ENCODE measurements around the gene MAPKAP1.

The MAPKAP1 gene

DNA sequence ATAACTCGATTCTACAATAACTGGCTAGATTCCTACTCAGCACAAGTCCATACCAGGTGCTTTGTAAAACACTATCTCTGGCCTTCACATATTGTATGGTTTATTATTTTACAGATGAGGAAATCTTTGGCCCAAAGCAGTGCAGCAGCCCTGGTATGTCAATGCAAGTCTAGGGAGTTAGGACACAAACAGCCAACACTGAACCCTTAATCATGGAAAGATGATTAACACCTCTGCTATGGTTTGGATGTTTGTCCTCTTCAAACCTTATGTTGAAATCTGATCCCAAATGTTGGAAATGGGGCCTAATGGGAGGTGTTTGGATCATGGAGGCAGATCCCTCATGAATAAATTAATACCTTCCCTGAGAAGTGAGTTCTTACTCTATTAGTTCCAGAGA is 76.6 kb downstream of the MAPKAP1 start:
- peak overlapping the region in 2 of 11 experiments; percentile 34 to 47; a peak in 2 of 22 replicates for H3K27ac ChIP-seq
- peaks cover 40 to 70% (median 51%) of the 10 kb centered on the region in 10 experiments for H3K4me1 ChIP-seq
- H3K27me3 ChIP-seq: no peaks in the 10 kb centered on the region
- no peak overlapping the region for H3K9ac ChIP-seq
- H4K20me1 ChIP-seq: peaks cover 0 to 100% (median 79%) of the 10 kb centered on the region in 11 experiments; a peak in 19 of 22 replicates
- 0 out of 22 replicates have a peak, but pooled peaks cover 0 to 4% (median 0%) of the 10 kb centered on the region in 11 experiments for H3K9me3 ChIP-seq (replicated peaks in 1 of 11)
- peak overlapping the region in 4 of 11 experiments; percentile 16 to 63 (median 37); a peak in 4 of 22 replicates for H3K4me2 ChIP-seq
- TF ChIP-seq Cebpa-rat (IDR thresholded peaks at IDR 0.05): no peak
- no peak overlapping the region for H3K4me3 ChIP-seq
- H3K36me3 ChIP-seq: no peaks in the 10 kb centered on the region; a peak in 1 of 22 replicates

GRCh38 chr9:125629446-125629845 is 77.6 kb downstream of the MAPKAP1 start:
- Histone ChIP-seq H3K27ac (peak overlapping the region in 6 of 11 experiments; percentile 6 to 47 (median 29); a peak in 8 of 22 replicates), H3K36me3 (no peaks in the 10 kb centered on the region; a peak in 2 of 22 replicates), H3K9ac (no peak overlapping the region), H4K20me1 (peaks cover 0 to 93% (median 69%) of the 10 kb centered on the region in 11 experiments; a peak in 19 of 22 replicates), H3K9me3 (replicated peaks in 1 of 11) (0 out of 22 replicates have a peak, but pooled peaks cover 0 to 4% (median 0%) of the 10 kb centered on the region in 11 experiments), H3K4me1 (peaks cover 33 to 60% (median 44%) of the 10 kb centered on the region in 10 experiments), H3K4me2 (peak overlapping the region in 8 of 11 experiments; percentile 6 to 63 (median 28); a peak in 14 of 22 replicates), H3K27me3 (no peaks in the 10 kb centered on the region), H3K4me3 (no peak overlapping the region)
- TF ChIP-seq Cebpa-rat (IDR thresholded peaks at IDR 0.05): no peak

DNA sequence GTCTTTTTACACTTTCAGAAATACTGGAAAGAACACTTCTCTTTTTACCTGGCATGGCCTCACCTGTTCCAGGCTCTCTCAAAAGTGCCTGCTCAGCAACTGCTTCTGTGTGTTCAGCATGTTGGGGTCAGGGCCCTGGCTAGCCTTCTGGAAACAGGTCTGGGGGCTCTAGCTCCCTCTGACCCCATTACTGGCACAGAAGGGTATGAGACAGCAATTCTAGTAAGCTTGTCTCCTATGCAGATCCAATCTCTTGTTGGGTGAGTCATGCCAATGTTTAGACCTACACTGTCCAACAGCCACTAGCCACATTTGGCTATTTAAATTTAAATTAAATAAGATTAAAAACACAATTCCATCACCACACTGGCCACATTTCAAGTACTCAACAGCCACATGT is 80.8 kb downstream of the MAPKAP1 start:
- no peak overlapping the region for H3K27ac ChIP-seq
- TF ChIP-seq Cebpa-rat (IDR thresholded peaks at IDR 0.05): no peak
- H4K20me1 ChIP-seq: peaks cover 0 to 70% (median 36%) of the 10 kb centered on the region in 11 experiments; a peak in 16 of 22 replicates
- H3K9me3 ChIP-seq (replicated peaks in 1 of 11): peaks cover 0 to 4% (median 0%) of the 10 kb centered on the region in 11 experiments; a peak in 1 of 22 replicates
- no peak overlapping the region for H3K9ac ChIP-seq
- H3K27me3 ChIP-seq: no peaks in the 10 kb centered on the region
- H3K4me3 ChIP-seq: no peak overlapping the region
- H3K36me3 ChIP-seq: no peaks in the 10 kb centered on the region; a peak in 2 of 22 replicates
- H3K4me2 ChIP-seq: no peak overlapping the region
- H3K4me1 ChIP-seq: peaks cover 7 to 30% (median 15%) of the 10 kb centered on the region in 10 experiments; a peak in 16 of 20 replicates

GRCh38 chr9:125621170-125621569 is 85.8 kb downstream of the MAPKAP1 start:
- Histone ChIP-seq H3K36me3 (peaks cover 0 to 5% (median 0%) of the 10 kb centered on the region in 11 experiments; a peak in 1 of 22 replicates), H3K9ac (no peak overlapping the region), H3K9me3 (replicated peaks in 1 of 11) (peaks cover 0 to 4% (median 0%) of the 10 kb centered on the region in 11 experiments; a peak in 1 of 22 replicates), H3K4me1 (no peaks in the 10 kb centered on the region), H3K4me3 (no peak overlapping the region), H3K27ac (no peak overlapping the region), H3K4me2 (no peak overlapping the region), H3K27me3 (no peaks in the 10 kb centered on the region), H4K20me1 (peaks cover 3 to 64% (median 19%) of the 10 kb centered on the region in 11 experiments; a peak in 13 of 22 replicates)
- no peak for TF ChIP-seq Cebpa-rat (IDR thresholded peaks at IDR 0.05)

DNA sequence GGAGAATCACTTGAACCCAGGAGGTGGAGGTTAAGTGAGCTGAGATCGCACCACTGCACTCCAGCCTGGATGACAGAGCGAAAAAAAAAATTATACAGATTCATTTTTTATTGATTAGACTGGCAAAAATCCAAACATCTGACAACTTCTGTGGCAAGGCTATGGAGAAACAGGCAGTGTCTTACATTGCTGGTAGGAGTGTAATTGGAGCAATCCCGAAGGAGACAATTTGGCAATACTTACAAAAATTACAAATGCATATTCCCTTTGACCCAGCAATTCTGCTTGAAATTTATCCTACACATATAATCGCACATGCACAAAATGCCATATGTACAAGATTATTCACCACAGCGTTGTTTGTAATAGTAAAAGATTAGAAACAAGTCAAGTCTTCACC is 86.8 kb downstream of the MAPKAP1 start:
- peaks cover 0 to 61% (median 17%) of the 10 kb centered on the region in 11 experiments; a peak in 12 of 22 replicates for H4K20me1 ChIP-seq
- H3K36me3 ChIP-seq: peaks cover 0 to 5% (median 0%) of the 10 kb centered on the region in 11 experiments; a peak in 1 of 22 replicates
- no peak overlapping the region for H3K4me2 ChIP-seq
- peaks cover 0 to 4% (median 0%) of the 10 kb centered on the region in 11 experiments; a peak in 2 of 22 replicates for H3K9me3 ChIP-seq (replicated peaks in 1 of 11)
- no peaks in the 10 kb centered on the region for H3K27me3 ChIP-seq
- no peaks in the 10 kb centered on the region for H3K4me1 ChIP-seq
- no peak overlapping the region for H3K27ac ChIP-seq
- H3K4me3 ChIP-seq: no peak overlapping the region
- H3K9ac ChIP-seq: no peak overlapping the region
- no peak for TF ChIP-seq Cebpa-rat (IDR thresholded peaks at IDR 0.05)

- Histone ChIP-seq H3K4me2 (no peak overlapping the region), H3K4me3 (no peak overlapping the region)
These were observed 89.9 kb downstream of the MAPKAP1 start for GRCh38 chr9:125617087-125617486.

GRCh38 chr9:125613141-125613540 is 93.9 kb downstream of the MAPKAP1 start:
- H3K4me3 ChIP-seq: no peak overlapping the region
- peaks cover 0 to 8% (median 0%) of the 10 kb centered on the region in 11 experiments; a peak in 2 of 22 replicates for H3K36me3 ChIP-seq
- no peaks in the 10 kb centered on the region for H3K27me3 ChIP-seq
- peak overlapping the region in 2 of 11 experiments; percentile 7 to 27; a peak in 1 of 22 replicates for H3K4me2 ChIP-seq
- peaks cover 0 to 16% (median 4%) of the 10 kb centered on the region in 11 experiments; a peak in 5 of 22 replicates for H3K9me3 ChIP-seq (replicated peaks in 1 of 11)
- no peak for TF ChIP-seq Cebpa-rat (IDR thresholded peaks at IDR 0.05)
- no peak overlapping the region for H3K9ac ChIP-seq
- no peak overlapping the region for H3K27ac ChIP-seq
- peaks cover 3 to 34% (median 19%) of the 10 kb centered on the region in 10 experiments; a peak in 16 of 20 replicates for H3K4me1 ChIP-seq
- H4K20me1 ChIP-seq: peaks cover 5 to 79% (median 34%) of the 10 kb centered on the region in 11 experiments; a peak in 15 of 22 replicates

More at GRCh38 chr9:125617087-125617486, 89.9 kb downstream of the MAPKAP1 start:
- H3K27ac ChIP-seq: no peak overlapping the region
- H3K36me3 ChIP-seq: peaks cover 0 to 8% (median 0%) of the 10 kb centered on the region in 11 experiments; a peak in 2 of 22 replicates
- H3K27me3 ChIP-seq: no peaks in the 10 kb centered on the region
- H3K9ac ChIP-seq: no peak overlapping the region
- H3K4me1 ChIP-seq: peaks cover 0 to 10% (median 3%) of the 10 kb centered on the region in 10 experiments; a peak in 8 of 20 replicates
- no peak for TF ChIP-seq Cebpa-rat (IDR thresholded peaks at IDR 0.05)
- peaks cover 0 to 16% (median 4%) of the 10 kb centered on the region in 11 experiments; a peak in 4 of 22 replicates for H3K9me3 ChIP-seq (replicated peaks in 1 of 11)
- H4K20me1 ChIP-seq: peaks cover 0 to 75% (median 23%) of the 10 kb centered on the region in 11 experiments; a peak in 12 of 22 replicates

- peaks cover 3 to 39% (median 22%) of the 10 kb centered on the region in 10 experiments; a peak in 16 of 20 replicates for H3K4me1 ChIP-seq
- no peak for TF ChIP-seq Cebpa-rat (IDR thresholded peaks at IDR 0.05)
- no peak overlapping the region for H3K9ac ChIP-seq
- peaks cover 0 to 8% (median 0%) of the 10 kb centered on the region in 11 experiments; a peak in 2 of 22 replicates for H3K36me3 ChIP-seq
- H3K27me3 ChIP-seq: no peaks in the 10 kb centered on the region
- H4K20me1 ChIP-seq: peaks cover 5 to 78% (median 39%) of the 10 kb centered on the region in 11 experiments; a peak in 15 of 22 replicates
- H3K4me3 ChIP-seq: no peak overlapping the region
- H3K9me3 ChIP-seq (replicated peaks in 1 of 11): peaks cover 0 to 16% (median 4%) of the 10 kb centered on the region in 11 experiments; a peak in 5 of 22 replicates
- H3K4me2 ChIP-seq: peak overlapping the region in 4 of 11 experiments; percentile 7 to 37 (median 32); a peak in 6 of 22 replicates
- no peak overlapping the region for H3K27ac ChIP-seq
These were observed 94.4 kb downstream of the MAPKAP1 start for GRCh38 chr9:125612616-125613015.
